HG03097 (cell line): Measurements from ENCODE around the gene KCNQ5.

ENCODE experiments used
- ATAC-seq: cut with Tn5 transposase; IDR thresholded peaks from one replicate; pipeline ENCODE4 v1.9.1; 2021; ENCODE audit not compliant: unreplicated experiment, low FRiP score

KCNQ5 gene

GRCh38 chr6:73078908-73079610 is 457.2 kb downstream of the KCNQ5 start:
- no peak for ATAC-seq

GRCh38 chr6:73079611-73079955 is 457.7 kb downstream of the KCNQ5 start:
- ATAC-seq, result no peak

GRCh38 chr6:73079978-73080377 is 458.1 kb downstream of the KCNQ5 start:
- ATAC-seq, result no peak

- no peak for ATAC-seq
These were observed 460.1 kb downstream of the KCNQ5 start for GRCh38 chr6:73081955-73082354.

GRCh38 chr6:73083886-73084285 is 462.0 kb downstream of the KCNQ5 start:
- no peak for ATAC-seq

GRCh38 chr6:73085443-73085871 is 463.6 kb downstream of the KCNQ5 start:
- ATAC-seq, result no peak

- ATAC-seq, result no peak
These were observed 464.9 kb downstream of the KCNQ5 start for GRCh38 chr6:73086726-73087125.

- ATAC-seq, result peak; percentile 60
These were observed 466.4 kb downstream of the KCNQ5 start for GRCh38 chr6:73088138-73088813.

- ATAC-seq, result no peak
These were observed 483.1 kb downstream of the KCNQ5 start for GRCh38 chr6:73104921-73105320.

- ATAC-seq, result no peak
These were observed 485.2 kb downstream of the KCNQ5 start for GRCh38 chr6:73107016-73107415.

GRCh38 chr6:73108949-73109348 is 487.1 kb downstream of the KCNQ5 start:
- ATAC-seq, result no peak

GRCh38 chr6:73109659-73110058 is 487.8 kb downstream of the KCNQ5 start:
- ATAC-seq, result no peak

GRCh38 chr6:73116330-73116729 is 494.5 kb downstream of the KCNQ5 start:
- no peak for ATAC-seq

- no peak for ATAC-seq
These were observed 499.6 kb downstream of the KCNQ5 start for GRCh38 chr6:73121421-73121993.

- ATAC-seq, result no peak
These were observed 501.9 kb downstream of the KCNQ5 start for GRCh38 chr6:73123632-73124329.

- ATAC-seq, result peak; percentile 91
These were observed 508.0 kb downstream of the KCNQ5 start for GRCh38 chr6:73129653-73130443.

- no peak for ATAC-seq
These were observed 509.8 kb downstream of the KCNQ5 start for GRCh38 chr6:73131706-73132105.

GRCh38 chr6:73134588-73134987 is 512.7 kb downstream of the KCNQ5 start:
- no peak for ATAC-seq

- no peak for ATAC-seq
These were observed 518.0 kb downstream of the KCNQ5 start for GRCh38 chr6:73139681-73140383.

GRCh38 chr6:73143551-73143950 is 521.7 kb downstream of the KCNQ5 start:
- no peak for ATAC-seq
